Measurements from ENCODE around the gene AGBL2.
A peak's percentile ranks its signal among the peaks of the same experiment; 100 is the strongest.
"Not testable (repeated sequence)": the region's sequence is repeated elsewhere in the genome, so short reads cannot be mapped to it uniquely, and the experiment has no call there.

The AGBL2 gene, protein sequence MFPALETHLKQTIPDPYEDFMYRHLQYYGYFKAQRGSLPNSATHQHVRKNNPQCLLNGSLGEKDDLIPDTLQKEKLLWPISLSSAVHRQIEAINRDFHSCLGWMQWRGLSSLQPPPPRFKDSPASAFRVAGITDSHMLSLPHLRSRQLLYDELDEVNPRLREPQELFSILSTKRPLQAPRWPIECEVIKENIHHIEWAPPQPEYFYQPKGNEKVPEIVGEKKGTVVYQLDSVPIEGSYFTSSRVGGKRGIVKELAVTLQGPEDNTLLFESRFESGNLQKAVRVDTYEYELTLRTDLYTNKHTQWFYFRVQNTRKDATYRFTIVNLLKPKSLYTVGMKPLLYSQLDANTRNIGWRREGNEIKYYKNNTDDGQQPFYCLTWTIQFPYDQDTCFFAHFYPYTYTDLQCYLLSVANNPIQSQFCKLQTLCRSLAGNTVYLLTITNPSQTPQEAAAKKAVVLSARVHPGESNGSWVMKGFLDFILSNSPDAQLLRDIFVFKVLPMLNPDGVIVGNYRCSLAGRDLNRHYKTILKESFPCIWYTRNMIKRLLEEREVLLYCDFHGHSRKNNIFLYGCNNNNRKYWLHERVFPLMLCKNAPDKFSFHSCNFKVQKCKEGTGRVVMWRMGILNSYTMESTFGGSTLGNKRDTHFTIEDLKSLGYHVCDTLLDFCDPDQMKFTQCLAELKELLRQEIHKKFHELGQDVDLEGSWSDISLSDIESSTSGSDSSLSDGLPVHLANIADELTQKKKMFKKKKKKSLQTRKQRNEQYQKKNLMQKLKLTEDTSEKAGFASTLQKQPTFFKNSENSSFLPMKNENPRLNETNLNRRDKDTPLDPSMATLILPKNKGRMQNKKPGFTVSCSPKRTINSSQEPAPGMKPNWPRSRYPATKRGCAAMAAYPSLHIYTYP

DNA sequence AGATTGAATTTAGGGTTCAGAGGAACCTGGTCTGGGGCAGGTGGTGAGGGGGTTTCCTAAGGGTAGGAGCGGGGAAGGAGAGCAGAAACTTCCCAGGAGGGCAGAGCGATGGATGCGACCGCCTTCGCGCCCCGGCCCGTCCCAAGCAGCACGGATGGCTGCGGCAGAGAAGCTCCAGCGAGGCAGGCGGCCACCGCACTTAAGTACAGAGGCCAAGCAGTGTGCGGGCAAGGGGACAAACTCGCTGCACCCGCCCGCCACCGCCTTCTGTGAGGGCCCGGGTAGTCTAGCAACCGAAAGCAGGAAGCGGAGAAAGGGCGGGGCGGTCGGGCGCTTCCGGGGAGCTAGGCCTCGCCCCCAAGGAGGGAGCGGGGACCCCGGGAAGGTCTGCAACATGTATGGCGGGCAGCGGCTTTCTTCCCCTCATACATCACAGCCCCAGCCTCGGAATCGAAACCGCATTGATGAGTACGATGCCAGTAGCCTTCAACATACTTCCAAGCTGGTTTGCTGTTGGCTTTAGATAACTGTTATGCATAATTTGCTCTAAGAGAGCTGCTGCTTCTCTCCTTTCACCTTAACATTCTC is at the start of gene AGBL2:
Gene AGBL2, minus strand, starts transcription at position 288 of the 588 bp plus-strand sequence. CDS start 719 bp downstream, outside the sequence.
- Histone ChIP-seq H4K20me1 (ENCODE audit: insufficient read depth, low read length) (no peaks in the 10 kb centered on the region), H3K27me3 (ENCODE audit: insufficient read depth, low read length) (no peaks in the 10 kb centered on the region), H3K9me3 (ENCODE audit: low read length) (no peaks in the 10 kb centered on the region), H3K79me2 (ENCODE audit: insufficient read depth, low read length) (no peaks in the 10 kb centered on the region), H3K4me2 (ENCODE audit: low read length) (peak within 1 kb of the TSS; percentile 82), H3K9me2 (ENCODE audit: low read depth, low read length) (no peaks in the 10 kb centered on the region), H3K36me3 (ENCODE audit: insufficient read depth, low read length) (peaks cover 41% of the 10 kb centered on the region), H3K27ac (ENCODE audit: low read depth, low read length, poor library complexity, severe bottlenecking) (peak within 1 kb of the TSS; percentile 61), H3F3A (ENCODE audit: insufficient read depth, low read length) (peaks cover 14% of the 10 kb centered on the region), H3K9ac (ENCODE audit: low read length) (peak within 1 kb of the TSS; percentile 69), H3K4me1 (ENCODE audit: insufficient read depth, low read length, severe bottlenecking) (peaks cover 12% of the 10 kb centered on the region), H3K4me3 (ENCODE audit: low read depth, low read length, poor library complexity, severe bottlenecking) (peak within 1 kb of the TSS; percentile 66), H2AFZ (ENCODE audit: low read length) (no peak within 1 kb of the TSS)
- TF ChIP-seq, protein P1, sequence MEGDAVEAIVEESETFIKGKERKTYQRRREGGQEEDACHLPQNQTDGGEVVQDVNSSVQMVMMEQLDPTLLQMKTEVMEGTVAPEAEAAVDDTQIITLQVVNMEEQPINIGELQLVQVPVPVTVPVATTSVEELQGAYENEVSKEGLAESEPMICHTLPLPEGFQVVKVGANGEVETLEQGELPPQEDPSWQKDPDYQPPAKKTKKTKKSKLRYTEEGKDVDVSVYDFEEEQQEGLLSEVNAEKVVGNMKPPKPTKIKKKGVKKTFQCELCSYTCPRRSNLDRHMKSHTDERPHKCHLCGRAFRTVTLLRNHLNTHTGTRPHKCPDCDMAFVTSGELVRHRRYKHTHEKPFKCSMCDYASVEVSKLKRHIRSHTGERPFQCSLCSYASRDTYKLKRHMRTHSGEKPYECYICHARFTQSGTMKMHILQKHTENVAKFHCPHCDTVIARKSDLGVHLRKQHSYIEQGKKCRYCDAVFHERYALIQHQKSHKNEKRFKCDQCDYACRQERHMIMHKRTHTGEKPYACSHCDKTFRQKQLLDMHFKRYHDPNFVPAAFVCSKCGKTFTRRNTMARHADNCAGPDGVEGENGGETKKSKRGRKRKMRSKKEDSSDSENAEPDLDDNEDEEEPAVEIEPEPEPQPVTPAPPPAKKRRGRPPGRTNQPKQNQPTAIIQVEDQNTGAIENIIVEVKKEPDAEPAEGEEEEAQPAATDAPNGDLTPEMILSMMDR (IDR thresholded peaks at IDR 0.05; ENCODE audit: low read length) = no peak
- TF ChIP-seq EZH2 (IDR thresholded peaks at IDR 0.05; ENCODE audit: borderline replicate concordance, low read length) = no peak

GRCh38 chr11:47759291-47759690 is 44.1 kb upstream of the AGBL2 start:
- not testable (repeated sequence) for H3K27ac ChIP-seq (ENCODE audit: low read depth, low read length, poor library complexity, severe bottlenecking); H3K79me2 ChIP-seq (ENCODE audit: insufficient read depth, low read length); H3K4me3 ChIP-seq (ENCODE audit: low read depth, low read length, poor library complexity, severe bottlenecking); H3K9me2 ChIP-seq (ENCODE audit: low read depth, low read length); H2AFZ ChIP-seq (ENCODE audit: low read length); H3K9me3 ChIP-seq (ENCODE audit: low read length); H4K20me1 ChIP-seq (ENCODE audit: insufficient read depth, low read length); H3F3A ChIP-seq (ENCODE audit: insufficient read depth, low read length); H3K27me3 ChIP-seq (ENCODE audit: insufficient read depth, low read length); H3K9ac ChIP-seq (ENCODE audit: low read length); H3K4me2 ChIP-seq (ENCODE audit: low read length); H3K4me1 ChIP-seq (ENCODE audit: insufficient read depth, low read length, severe bottlenecking)
- peaks cover 93% of the 10 kb centered on the region for H3K36me3 ChIP-seq (ENCODE audit: insufficient read depth, low read length)

DNA sequence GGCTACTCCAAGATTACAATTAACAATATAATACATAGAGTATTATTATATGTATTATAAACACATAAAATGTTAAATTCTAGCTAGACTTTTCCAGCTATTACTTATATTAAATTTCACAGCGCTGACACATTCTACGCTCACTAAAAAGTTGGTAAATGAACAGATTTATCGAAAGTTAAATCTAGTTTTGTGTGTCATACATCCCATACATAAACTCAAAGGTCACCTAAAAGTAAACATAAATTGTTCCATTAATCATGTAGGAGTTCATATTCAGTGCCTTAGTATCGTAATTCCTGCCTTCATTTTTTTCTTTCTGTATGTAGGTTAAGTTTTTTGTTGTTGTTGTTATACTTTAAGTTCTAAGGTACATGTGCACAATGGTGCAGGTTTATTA is 41.0 kb upstream of the AGBL2 start:
- Histone ChIP-seq H3K9me2 (ENCODE audit: low read depth, low read length) (no peaks in the 10 kb centered on the region), H2AFZ (ENCODE audit: low read length) (no peak overlapping the region), H3K4me1 (ENCODE audit: insufficient read depth, low read length, severe bottlenecking) (no peaks in the 10 kb centered on the region), H3K27me3 (ENCODE audit: insufficient read depth, low read length) (no peaks in the 10 kb centered on the region), H3F3A (ENCODE audit: insufficient read depth, low read length) (no peaks in the 10 kb centered on the region), H3K27ac (ENCODE audit: low read depth, low read length, poor library complexity, severe bottlenecking) (no peak overlapping the region), H4K20me1 (ENCODE audit: insufficient read depth, low read length) (no peaks in the 10 kb centered on the region), H3K36me3 (ENCODE audit: insufficient read depth, low read length) (peaks cover 93% of the 10 kb centered on the region), H3K79me2 (ENCODE audit: insufficient read depth, low read length) (0 out of 2 replicates have a peak, but pooled peaks cover 6% of the 10 kb centered on the region), H3K4me2 (ENCODE audit: low read length) (no peak overlapping the region), H3K9ac (ENCODE audit: low read length) (no peak overlapping the region), H3K4me3 (ENCODE audit: low read depth, low read length, poor library complexity, severe bottlenecking) (no peak overlapping the region), H3K9me3 (ENCODE audit: low read length) (no peaks in the 10 kb centered on the region)
- no peak for TF ChIP-seq EZH2 (IDR thresholded peaks at IDR 0.05; ENCODE audit: borderline replicate concordance, low read length)

- Histone ChIP-seq H3K27me3 (ENCODE audit: insufficient read depth, low read length) (no peaks in the 10 kb centered on the region), H3K27ac (ENCODE audit: low read depth, low read length, poor library complexity, severe bottlenecking) (no peak overlapping the region), H3K4me1 (ENCODE audit: insufficient read depth, low read length, severe bottlenecking) (no peaks in the 10 kb centered on the region), H3K79me2 (ENCODE audit: insufficient read depth, low read length) (no peaks in the 10 kb centered on the region), H3K36me3 (ENCODE audit: insufficient read depth, low read length) (peaks cover 88% of the 10 kb centered on the region), H3K4me3 (ENCODE audit: low read depth, low read length, poor library complexity, severe bottlenecking) (no peak overlapping the region), H3K9me2 (ENCODE audit: low read depth, low read length) (no peaks in the 10 kb centered on the region), H3K9me3 (ENCODE audit: low read length) (no peaks in the 10 kb centered on the region), H4K20me1 (ENCODE audit: insufficient read depth, low read length) (no peaks in the 10 kb centered on the region), H2AFZ (ENCODE audit: low read length) (no peak overlapping the region), H3F3A (ENCODE audit: insufficient read depth, low read length) (no peaks in the 10 kb centered on the region), H3K4me2 (ENCODE audit: low read length) (no peak overlapping the region), H3K9ac (ENCODE audit: low read length) (no peak overlapping the region)
- no peak for TF ChIP-seq EZH2 (IDR thresholded peaks at IDR 0.05; ENCODE audit: borderline replicate concordance, low read length)
- TF ChIP-seq, protein P1 (IDR thresholded peaks at IDR 0.05; ENCODE audit: low read length) = no peak
These were observed 35.6 kb upstream of the AGBL2 start for GRCh38 chr11:47750725-47751124.

DNA sequence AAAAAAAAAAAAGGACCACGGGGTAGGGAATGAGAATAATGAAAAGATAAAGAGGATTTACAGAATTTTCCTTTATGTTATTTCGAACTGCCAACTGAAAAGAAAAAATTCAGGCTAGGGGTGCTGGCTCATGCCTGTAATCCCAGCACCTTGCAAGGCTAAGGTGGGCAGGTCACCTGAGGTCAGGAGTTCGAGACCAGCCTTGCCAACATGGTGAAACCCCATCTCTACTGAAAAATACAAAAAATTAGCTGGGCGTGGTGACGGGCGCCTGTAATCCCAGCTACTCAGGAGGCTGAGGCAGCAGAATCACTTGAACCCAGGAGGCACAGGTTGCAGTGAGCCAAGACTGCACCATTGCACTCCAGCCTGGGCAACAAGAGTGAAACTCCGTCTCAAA is 27.3 kb upstream of the AGBL2 start:
- not testable (repeated sequence) for H3K9me2 ChIP-seq (ENCODE audit: low read depth, low read length); H3K9ac ChIP-seq (ENCODE audit: low read length); H3F3A ChIP-seq (ENCODE audit: insufficient read depth, low read length); H3K4me2 ChIP-seq (ENCODE audit: low read length); H3K79me2 ChIP-seq (ENCODE audit: insufficient read depth, low read length); H3K27me3 ChIP-seq (ENCODE audit: insufficient read depth, low read length); H3K9me3 ChIP-seq (ENCODE audit: low read length); H3K4me3 ChIP-seq (ENCODE audit: low read depth, low read length, poor library complexity, severe bottlenecking); H2AFZ ChIP-seq (ENCODE audit: low read length); H3K27ac ChIP-seq (ENCODE audit: low read depth, low read length, poor library complexity, severe bottlenecking); H3K4me1 ChIP-seq (ENCODE audit: insufficient read depth, low read length, severe bottlenecking); H4K20me1 ChIP-seq (ENCODE audit: insufficient read depth, low read length)
- H3K36me3 ChIP-seq (ENCODE audit: insufficient read depth, low read length) = peaks cover 98% of the 10 kb centered on the region

Measured in OCI-LY1 (cell line).